ENCODE data around the gene CYB5D1. TPM values are rescaled to one million over a fixed set of nuclear protein-coding genes. Genes with fewer than 3 reads are reported as not detected.
A peak's percentile ranks its signal among the peaks of the same experiment; 100 is the strongest.

CYB5D1 gene
- total and polyA plus RNA-seq, 2 of the 8 experiments (the other 6 are each of a cell fraction or from before 2014, with no cell fraction given), result 11.0 to 18.0 TPM

DNA sequence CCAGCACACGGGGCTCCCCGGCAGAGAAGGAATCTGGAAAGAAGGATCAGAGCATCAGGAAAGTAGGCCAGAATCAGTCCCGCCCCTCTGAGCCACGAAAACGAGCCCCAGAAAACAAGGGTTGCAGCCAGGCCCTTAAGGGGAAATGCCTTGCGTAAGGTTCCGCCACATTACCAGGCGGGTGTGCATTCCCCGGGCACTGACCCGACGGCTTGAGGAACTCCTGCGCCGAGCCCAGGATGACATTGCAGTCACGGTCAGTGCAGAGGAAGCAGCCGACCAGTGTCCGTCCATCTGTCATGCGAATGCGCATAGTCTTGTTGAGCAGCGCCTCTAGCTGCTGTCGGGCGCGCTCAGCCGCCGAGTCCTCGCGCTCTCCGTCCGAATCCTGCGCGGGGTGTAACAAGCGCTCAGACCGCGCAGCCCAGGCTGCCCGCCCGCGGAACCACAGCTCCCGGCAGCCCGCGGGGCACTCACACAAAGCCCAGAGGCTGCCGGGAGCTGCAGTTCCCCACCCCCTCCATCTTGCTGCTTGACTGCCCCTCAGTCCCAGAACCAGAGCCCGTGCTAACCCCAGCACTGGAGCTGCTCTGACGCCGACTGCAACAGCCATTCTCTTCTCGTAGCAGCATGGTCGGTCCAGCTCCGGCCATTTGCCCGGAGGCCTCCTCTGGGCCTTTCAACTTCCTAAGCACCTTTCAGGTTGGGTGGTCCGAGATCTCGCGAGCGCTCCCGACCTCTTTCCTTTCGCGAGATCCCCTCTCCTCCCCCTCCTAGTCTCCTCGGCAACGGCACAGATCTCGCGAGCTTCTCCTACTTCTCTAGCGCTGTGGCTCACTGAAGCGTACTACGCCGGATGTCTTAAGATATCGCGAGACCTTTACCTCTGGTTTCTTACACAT lies 741 bp upstream of the CYB5D1 start, which contains the start of gene NAA38 (continued):
- TF ChIP-seq CBX8 (IDR thresholded peaks at IDR 0.05; ENCODE audit: borderline replicate concordance, low read depth, low read length) (no peak), NRF1 (IDR thresholded peaks at IDR 0.05; ENCODE audit: low read depth, low read length) (peak; percentile 50), YY1 (IDR thresholded peaks at IDR 0.05; ENCODE audit: low read depth, low read length) (peak; percentile 93), BCL11A (IDR thresholded peaks at IDR 0.05; ENCODE audit: low read depth in 2 of 2, low read length in 2 of 2) (no peak), RFX5 (IDR thresholded peaks at IDR 0.05; ENCODE audit: borderline replicate concordance, low read depth, low read length) (no peak; the same call in 1 of the 2 replicates), CHD1 (IDR thresholded peaks at IDR 0.05; ENCODE audit: low read depth, low read length) (no peak), SRF (IDR thresholded peaks at IDR 0.05; ENCODE audit: low read depth, low read length) (no peak), KDM5A (IDR thresholded peaks at IDR 0.05; ENCODE audit: low read length) (no peak), TAF1 (IDR thresholded peaks at IDR 0.05; ENCODE audit: low read depth, low read length) (peak; percentile 53), POU5F1 (IDR thresholded peaks at IDR 0.05; ENCODE audit: low read depth, low read length) (no peak), TBP (IDR thresholded peaks at IDR 0.05; ENCODE audit: low read depth, low read length) (0 out of 2 replicates have a peak, but pooled peaks have one; percentile 39), SIRT6 (IDR thresholded peaks at IDR 0.05; ENCODE audit: low read length) (no peak), RXRA (IDR thresholded peaks at IDR 0.05; ENCODE audit: insufficient read depth, low read depth, low read length) (no peak), CEBPB (IDR thresholded peaks at IDR 0.05; ENCODE audit: low read depth, low read length) (no peak), EZH2 (IDR thresholded peaks at IDR 0.05; ENCODE audit: low read depth, low read length, severe bottlenecking) (no peak), SP4 (IDR thresholded peaks at IDR 0.05; ENCODE audit: low read length) (0 out of 2 replicates have a peak, but pooled peaks have one; percentile 28), CBX5 (IDR thresholded peaks at IDR 0.05; ENCODE audit: low read depth, low read length) (no peak), POLR2AphosphoS5 (IDR thresholded peaks at IDR 0.05; ENCODE audit: low read depth, low read length) (no peak; the same call in 1 of the 2 replicates), SUZ12 (IDR thresholded peaks at IDR 0.05; ENCODE audit: low read length) (no peak), HDAC2 (IDR thresholded peaks at IDR 0.05; ENCODE audit: borderline replicate concordance in 1 of 2, low read depth in 2 of 2, low read length in 2 of 2) (peak in 1 of 2 experiments; percentile 6; a peak in 1 of 4 replicates), SP2 (IDR thresholded peaks at IDR 0.05; ENCODE audit: low read length) (no peak)
- TF ChIP-seq, protein P1, sequence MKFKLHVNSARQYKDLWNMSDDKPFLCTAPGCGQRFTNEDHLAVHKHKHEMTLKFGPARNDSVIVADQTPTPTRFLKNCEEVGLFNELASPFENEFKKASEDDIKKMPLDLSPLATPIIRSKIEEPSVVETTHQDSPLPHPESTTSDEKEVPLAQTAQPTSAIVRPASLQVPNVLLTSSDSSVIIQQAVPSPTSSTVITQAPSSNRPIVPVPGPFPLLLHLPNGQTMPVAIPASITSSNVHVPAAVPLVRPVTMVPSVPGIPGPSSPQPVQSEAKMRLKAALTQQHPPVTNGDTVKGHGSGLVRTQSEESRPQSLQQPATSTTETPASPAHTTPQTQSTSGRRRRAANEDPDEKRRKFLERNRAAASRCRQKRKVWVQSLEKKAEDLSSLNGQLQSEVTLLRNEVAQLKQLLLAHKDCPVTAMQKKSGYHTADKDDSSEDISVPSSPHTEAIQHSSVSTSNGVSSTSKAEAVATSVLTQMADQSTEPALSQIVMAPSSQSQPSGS (IDR thresholded peaks at IDR 0.05; ENCODE audit: low read length), result peak; percentile 97
- TF ChIP-seq, protein P2, sequence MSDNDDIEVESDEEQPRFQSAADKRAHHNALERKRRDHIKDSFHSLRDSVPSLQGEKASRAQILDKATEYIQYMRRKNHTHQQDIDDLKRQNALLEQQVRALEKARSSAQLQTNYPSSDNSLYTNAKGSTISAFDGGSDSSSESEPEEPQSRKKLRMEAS (IDR thresholded peaks at IDR 0.05), result peak; percentile 30; the same call in 1 of the 2 replicates

Data from H1 (cell line).